Measurements from ENCODE around the gene RAB3IL1. TPM values are rescaled to one million over a fixed set of nuclear protein-coding genes. Genes with fewer than 3 reads are reported as not detected.

The RAB3IL1 gene
- total and polyA plus RNA-seq, 9 of the 15 experiments (the other 6 are each of a cell fraction or from before 2014, with no cell fraction given), result 0.15 to 42.6 (median 15.5) TPM

GRCh38 chr11:61869708-61870451, 47.5 kb downstream of the RAB3IL1 start (continued):
- TF ChIP-seq CREM (IDR thresholded peaks at IDR 0.05; ENCODE audit: low read depth) (peak; percentile 88), BRD9 (IDR thresholded peaks at IDR 0.05; ENCODE audit: low read depth, partially characterized antibody) (peak; percentile 72), PHB (CRISPR knock-in tag; IDR thresholded peaks at IDR 0.05) (no peak), FOXO4 (CRISPR knock-in tag; IDR thresholded peaks at IDR 0.05) (no peak; the same call in 1 of the 2 replicates), U2AF1 (optimal IDR thresholded peaks at IDR 0.05; ENCODE audit: low read depth, low read length) (no peak), ZNF551 (CRISPR knock-in tag; IDR thresholded peaks at IDR 0.05) (no peak), SNIP1 (IDR thresholded peaks at IDR 0.05; ENCODE audit: low read depth) (no peak), FOXK2 (conservative IDR thresholded peaks at IDR 0.05 in 1 of 2, IDR thresholded peaks at IDR 0.05 in 1 of 2; ENCODE audit: low read depth in 2 of 2) (no peak; a peak in 1 of 4 replicates), ZBTB1 (CRISPR knock-in tag; IDR thresholded peaks at IDR 0.05; ENCODE audit: borderline replicate concordance, low read depth) (no peak), MAFK (IDR thresholded peaks at IDR 0.05; ENCODE audit: low read length) (no peak), ARID1B (IDR thresholded peaks at IDR 0.05) (peak; percentile 97), ARID2 (IDR thresholded peaks at IDR 0.05) (no peak), NCOR1 (IDR thresholded peaks at IDR 0.05) (peak; percentile 98), GTF2F1 (IDR thresholded peaks at IDR 0.05; ENCODE audit: low read depth, low read length) (0 out of 2 replicates have a peak, but pooled peaks have one; percentile 15), MLX (CRISPR knock-in tag; conservative IDR thresholded peaks at IDR 0.05) (no peak), SMARCA5 (IDR thresholded peaks at IDR 0.05) (no peak), BRD4 (IDR thresholded peaks at IDR 0.05) (no peak), BDP1 (IDR thresholded peaks at IDR 0.05; ENCODE audit: insufficient read depth, insufficient read length) (no peak), TRIM25 (IDR thresholded peaks at IDR 0.05; ENCODE audit: borderline replicate concordance) (no peak), CSDE1 (IDR thresholded peaks at IDR 0.05) (no peak), ZC3H11A (IDR thresholded peaks at IDR 0.05; ENCODE audit: low read depth, low read length) (no peak), NFXL1 (CRISPR knock-in tag; IDR thresholded peaks at IDR 0.05) (no peak), ZZZ3 (IDR thresholded peaks at IDR 0.05) (no peak), TSHZ1 (CRISPR knock-in tag; IDR thresholded peaks at IDR 0.05) (no peak)

Measured in K562 (cell line).